ENCODE measurements around the gene GXYLT1.

GRCh38 chr12:42070036-42070435, 74.6 kb downstream of the GXYLT1 start:
- TF ChIP-seq POLR2A (IDR thresholded peaks at IDR 0.05) (no peak), CTCF (IDR thresholded peaks at IDR 0.05) (no peak), POLR2AphosphoS5 (IDR thresholded peaks at IDR 0.05) (no peak)

Data from breast epithelium (tissue), 3 donors.